SJSA1 (cell line): ENCODE results near the gene PRDM16. TPM values are rescaled to one million over a fixed set of nuclear protein-coding genes. Genes with fewer than 3 reads are reported as not detected.

Experiments
- DNase-seq, 2 experiments: peaks; one replicate each; pipeline ENCODE4 v3.0.0-alpha.2; 2015 to 2020; ENCODE audit warnings: low spot score in 2 of 2, low read depth in 1 of 2
- H3K27ac ChIP-seq: fragments of 250-450 bp; sonication (Bioruptor Pico); 2 replicates; pipeline ENCODE4 v1.5.1; 2020; ENCODE audit warnings: mild to moderate bottlenecking, moderate library complexity
- H3K27me3 ChIP-seq: fragments of 250-450 bp; sonication (Bioruptor Pico); replicated peaks from 2 replicates; pipeline ENCODE4 v1.5.1; 2020; ENCODE audit warnings: mild to moderate bottlenecking, moderate library complexity
- H3K36me3 ChIP-seq: fragments of 250-450 bp; sonication (Bioruptor Pico); 2 replicates; pipeline ENCODE4 v1.5.1; 2020; ENCODE audit warnings: mild to moderate bottlenecking
- H3K4me1 ChIP-seq: fragments of 250-450 bp; sonication (Bioruptor Pico); replicated peaks from 2 replicates; pipeline ENCODE4 v1.6.1; 2021; ENCODE audit warnings: mild to moderate bottlenecking
- H3K4me3 ChIP-seq: fragments of 250-450 bp; sonication (Bioruptor Pico); 2 replicates; pipeline ENCODE4 v1.5.1; 2020; ENCODE audit warnings: mild to moderate bottlenecking
- H3K9me3 ChIP-seq: fragments of 250-450 bp; sonication (Bioruptor Pico); replicated peaks from 2 replicates; pipeline ENCODE4 v1.5.1; 2020; ENCODE audit warnings: mild to moderate bottlenecking
- total RNA-seq: library from RNA; depleted of rRNA; stranded (reverse); fragments of >200 nt; shearing (Covaris generic); gene quantifications from 2 replicates; pipeline ENCODE4 v1.2.3, GENCODE V29; 2014

Gene PRDM16
- total RNA-seq, 1 experiment from 2014 or later = 0.05 TPM

GRCh38 chr1:3372317-3372716, 303.3 kb downstream of the PRDM16 start:
- H3K4me1 ChIP-seq = no peaks in the 10 kb centered on the region
- DNase-seq = no peak
- H3K4me3 ChIP-seq = no peak overlapping the region
- no peaks in the 10 kb centered on the region for H3K36me3 ChIP-seq
- H3K9me3 ChIP-seq = no peaks in the 10 kb centered on the region
- H3K27me3 ChIP-seq = no peaks in the 10 kb centered on the region
- H3K27ac ChIP-seq = no peak overlapping the region

GRCh38 chr1:3373175-3373574, 304.2 kb downstream of the PRDM16 start:
- no peaks in the 10 kb centered on the region for H3K9me3 ChIP-seq
- H3K27me3 ChIP-seq = no peaks in the 10 kb centered on the region
- no peaks in the 10 kb centered on the region for H3K36me3 ChIP-seq
- no peak overlapping the region for H3K27ac ChIP-seq
- H3K4me3 ChIP-seq = no peak overlapping the region
- DNase-seq = no peak
- H3K4me1 ChIP-seq = no peaks in the 10 kb centered on the region

- H3K27ac ChIP-seq = no peak overlapping the region
- no peaks in the 10 kb centered on the region for H3K4me1 ChIP-seq
- H3K9me3 ChIP-seq = no peaks in the 10 kb centered on the region
- no peak overlapping the region for H3K4me3 ChIP-seq
- DNase-seq = no peak
- no peaks in the 10 kb centered on the region for H3K27me3 ChIP-seq
- H3K36me3 ChIP-seq = no peaks in the 10 kb centered on the region
Measured at GRCh38 chr1:3373700-3374405, 304.9 kb downstream of the PRDM16 start.

GRCh38 chr1:3375245-3375644, 306.2 kb downstream of the PRDM16 start:
- H3K4me1 ChIP-seq = no peaks in the 10 kb centered on the region
- no peak for DNase-seq
- H3K27ac ChIP-seq = no peak overlapping the region
- H3K4me3 ChIP-seq = no peak overlapping the region
- H3K9me3 ChIP-seq = no peaks in the 10 kb centered on the region
- no peaks in the 10 kb centered on the region for H3K27me3 ChIP-seq
- H3K36me3 ChIP-seq = no peaks in the 10 kb centered on the region

GRCh38 chr1:3377166-3377565, 308.2 kb downstream of the PRDM16 start:
- H3K27ac ChIP-seq = no peak overlapping the region
- H3K9me3 ChIP-seq = no peaks in the 10 kb centered on the region
- DNase-seq = no peak
- no peaks in the 10 kb centered on the region for H3K36me3 ChIP-seq
- no peaks in the 10 kb centered on the region for H3K4me1 ChIP-seq
- no peak overlapping the region for H3K4me3 ChIP-seq
- no peaks in the 10 kb centered on the region for H3K27me3 ChIP-seq

GRCh38 chr1:3377604-3378279, 308.7 kb downstream of the PRDM16 start:
- no peak for DNase-seq
- H3K27ac ChIP-seq = no peak overlapping the region
- no peaks in the 10 kb centered on the region for H3K9me3 ChIP-seq
- no peaks in the 10 kb centered on the region for H3K4me1 ChIP-seq
- H3K4me3 ChIP-seq = no peak overlapping the region
- no peaks in the 10 kb centered on the region for H3K27me3 ChIP-seq
- no peaks in the 10 kb centered on the region for H3K36me3 ChIP-seq

- Histone ChIP-seq H3K4me3 (no peak overlapping the region), H3K9me3 (no peaks in the 10 kb centered on the region), H3K27ac (no peak overlapping the region), H3K4me1 (no peaks in the 10 kb centered on the region), H3K27me3 (no peaks in the 10 kb centered on the region), H3K36me3 (no peaks in the 10 kb centered on the region)
- DNase-seq = no peak
Measured at GRCh38 chr1:3378411-3379208, 309.6 kb downstream of the PRDM16 start.

GRCh38 chr1:3379934-3380333, 310.9 kb downstream of the PRDM16 start:
- no peak for DNase-seq
- Histone ChIP-seq H3K4me3 (no peak overlapping the region), H3K27ac (no peak overlapping the region), H3K36me3 (no peaks in the 10 kb centered on the region), H3K9me3 (no peaks in the 10 kb centered on the region), H3K27me3 (no peaks in the 10 kb centered on the region), H3K4me1 (no peaks in the 10 kb centered on the region)

GRCh38 chr1:3380469-3380868, 311.5 kb downstream of the PRDM16 start:
- Histone ChIP-seq H3K9me3 (no peaks in the 10 kb centered on the region), H3K4me1 (no peaks in the 10 kb centered on the region), H3K27me3 (no peaks in the 10 kb centered on the region), H3K4me3 (no peak overlapping the region), H3K36me3 (no peaks in the 10 kb centered on the region), H3K27ac (no peak overlapping the region)
- DNase-seq = no peak

- H3K27ac ChIP-seq = no peak overlapping the region
- no peaks in the 10 kb centered on the region for H3K9me3 ChIP-seq
- H3K36me3 ChIP-seq = no peaks in the 10 kb centered on the region
- H3K4me1 ChIP-seq = no peaks in the 10 kb centered on the region
- no peaks in the 10 kb centered on the region for H3K27me3 ChIP-seq
- no peak for DNase-seq
- H3K4me3 ChIP-seq = no peak overlapping the region
Measured at GRCh38 chr1:3381901-3382300, 312.9 kb downstream of the PRDM16 start.

- no peak overlapping the region for H3K4me3 ChIP-seq
- no peaks in the 10 kb centered on the region for H3K36me3 ChIP-seq
- no peaks in the 10 kb centered on the region for H3K27me3 ChIP-seq
- H3K4me1 ChIP-seq = no peaks in the 10 kb centered on the region
- H3K9me3 ChIP-seq = no peaks in the 10 kb centered on the region
- no peak for DNase-seq
- no peak overlapping the region for H3K27ac ChIP-seq
Measured at GRCh38 chr1:3382326-3383057, 313.5 kb downstream of the PRDM16 start.

- Histone ChIP-seq H3K4me1 (no peaks in the 10 kb centered on the region), H3K9me3 (no peaks in the 10 kb centered on the region), H3K36me3 (no peaks in the 10 kb centered on the region), H3K27ac (no peak overlapping the region), H3K27me3 (no peaks in the 10 kb centered on the region), H3K4me3 (no peak overlapping the region)
- no peak for DNase-seq
Measured at GRCh38 chr1:3383679-3384078, 314.7 kb downstream of the PRDM16 start.

- Histone ChIP-seq H3K4me3 (no peak overlapping the region), H3K9me3 (no peaks in the 10 kb centered on the region), H3K27ac (no peak overlapping the region), H3K4me1 (no peaks in the 10 kb centered on the region), H3K27me3 (no peaks in the 10 kb centered on the region), H3K36me3 (no peaks in the 10 kb centered on the region)
- no peak for DNase-seq
Measured at GRCh38 chr1:3384407-3384806, 315.4 kb downstream of the PRDM16 start.
